Thoracic aorta (tissue), 2 donors: ENCODE measurements around the gene SLC6A3. TPM values are rescaled to one million over a fixed set of nuclear protein-coding genes. Genes with fewer than 3 reads are reported as not detected.

Experiments
- ATAC-seq: fragments of 150-250 bp; one replicate; pipeline ENCODE4 v1.8.0; 2017; ENCODE audit warnings: low read depth; ENCODE audit not compliant: insufficient number of reproducible peaks, low FRiP score
- DNase-seq: peaks from one replicate; pipeline ENCODE4 v3.0.0-alpha.2; 2020; ENCODE audit warnings: low spot score
- H3K27ac ChIP-seq, 2 donors: fragments of 200-600 bp; sonication (generic); 1 replicate in 1 of 2; 2 replicates in 1 of 2; pipeline ENCODE4 v1.5.1; 2016; ENCODE audit warnings: mild to moderate bottlenecking in 2 of 2, moderate library complexity in 2 of 2
- H3K27me3 ChIP-seq: fragments of 200-600 bp; sonication (generic); replicated peaks from 2 replicates; pipeline ENCODE4 v1.6.0; 2016; ENCODE audit warnings: mild to moderate bottlenecking; ENCODE audit not compliant: insufficient read depth
- H3K36me3 ChIP-seq: fragments of 200-600 bp; sonication (generic); one replicate; pipeline ENCODE4 v1.5.1; 2016
- H3K4me1 ChIP-seq, 2 donors: fragments of 200-600 bp; sonication (generic); 1 replicate in 1 of 2; 2 replicates in 1 of 2; pipeline versions ENCODE4 v1.5.1 to v1.6.0; 2016; ENCODE audit warnings: low read depth in 2 of 2, mild to moderate bottlenecking in 1 of 2; ENCODE audit not compliant: control insufficient read depth in 1 of 2
- H3K4me3 ChIP-seq: fragments of 200-600 bp; sonication (generic); 2 replicates; pipeline ENCODE4 v1.5.1; 2016; ENCODE audit warnings: mild to moderate bottlenecking
- H3K9me3 ChIP-seq: fragments of 200-600 bp; sonication (generic); 2 replicates; pipeline ENCODE4 v1.5.1; 2016
- CTCF ChIP-seq: fragments of 200-600 bp; sonication (generic); IDR thresholded peaks from one replicate; pipeline ENCODE4 v1.5.1; 2019; ENCODE audit warnings: antibody characterized with exemption
- total RNA-seq, 2 donors: library from RNA; depleted of rRNA; stranded (reverse); fragments of >200 nt; gene quantifications; one replicate each; pipeline versions ENCODE4 v1.1.0 to v1.2.3, GENCODE V29; 2016

The SLC6A3 gene
- total RNA-seq, 2 donors from 2014 or later, result 0.14 TPM; not detected in 1

DNA sequence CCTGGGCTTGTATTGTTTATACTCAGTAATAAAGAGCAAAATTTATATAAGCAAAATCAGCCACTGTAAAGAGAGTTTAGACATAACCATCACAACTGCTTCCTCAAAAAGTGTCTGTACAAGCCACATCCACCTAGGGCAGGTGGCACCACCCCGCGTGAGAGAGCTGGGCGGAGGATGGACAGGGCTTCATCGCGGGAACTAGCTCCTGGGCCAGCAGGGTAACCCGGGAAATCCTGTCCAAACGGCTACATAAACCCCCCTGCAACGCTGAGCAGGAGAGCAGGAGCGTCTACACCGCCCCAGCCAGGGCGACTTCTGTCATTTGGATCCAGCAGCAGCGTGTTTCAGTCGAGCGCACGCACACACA lies 1.3 kb downstream of the SLC6A3 start:
- Histone ChIP-seq H3K36me3 (no peaks in the 10 kb centered on the region), H3K27ac (no peak overlapping the region), H3K4me1 (peaks cover 0 to 11% of the 10 kb centered on the region in 2 donors), H3K27me3 (peaks cover 7% of the 10 kb centered on the region), H3K4me3 (no peak overlapping the region), H3K9me3 (no peaks in the 10 kb centered on the region)
- DNase-seq (no peak), ATAC-seq (no peak)
- no peak for TF ChIP-seq CTCF

- H3K4me1 ChIP-seq, result peaks cover 0 to 11% of the 10 kb centered on the region in 2 donors
- no peak overlapping the region for H3K4me3 ChIP-seq
- no peaks in the 10 kb centered on the region for H3K36me3 ChIP-seq
- no peak overlapping the region for H3K27ac ChIP-seq
- H3K27me3 ChIP-seq, result peaks cover 7% of the 10 kb centered on the region
- no peak for TF ChIP-seq CTCF
- DNase-seq (no peak), ATAC-seq (no peak)
- no peaks in the 10 kb centered on the region for H3K9me3 ChIP-seq
Measured at GRCh38 chr5:1443171-1443570, 2.1 kb downstream of the SLC6A3 start.

DNA sequence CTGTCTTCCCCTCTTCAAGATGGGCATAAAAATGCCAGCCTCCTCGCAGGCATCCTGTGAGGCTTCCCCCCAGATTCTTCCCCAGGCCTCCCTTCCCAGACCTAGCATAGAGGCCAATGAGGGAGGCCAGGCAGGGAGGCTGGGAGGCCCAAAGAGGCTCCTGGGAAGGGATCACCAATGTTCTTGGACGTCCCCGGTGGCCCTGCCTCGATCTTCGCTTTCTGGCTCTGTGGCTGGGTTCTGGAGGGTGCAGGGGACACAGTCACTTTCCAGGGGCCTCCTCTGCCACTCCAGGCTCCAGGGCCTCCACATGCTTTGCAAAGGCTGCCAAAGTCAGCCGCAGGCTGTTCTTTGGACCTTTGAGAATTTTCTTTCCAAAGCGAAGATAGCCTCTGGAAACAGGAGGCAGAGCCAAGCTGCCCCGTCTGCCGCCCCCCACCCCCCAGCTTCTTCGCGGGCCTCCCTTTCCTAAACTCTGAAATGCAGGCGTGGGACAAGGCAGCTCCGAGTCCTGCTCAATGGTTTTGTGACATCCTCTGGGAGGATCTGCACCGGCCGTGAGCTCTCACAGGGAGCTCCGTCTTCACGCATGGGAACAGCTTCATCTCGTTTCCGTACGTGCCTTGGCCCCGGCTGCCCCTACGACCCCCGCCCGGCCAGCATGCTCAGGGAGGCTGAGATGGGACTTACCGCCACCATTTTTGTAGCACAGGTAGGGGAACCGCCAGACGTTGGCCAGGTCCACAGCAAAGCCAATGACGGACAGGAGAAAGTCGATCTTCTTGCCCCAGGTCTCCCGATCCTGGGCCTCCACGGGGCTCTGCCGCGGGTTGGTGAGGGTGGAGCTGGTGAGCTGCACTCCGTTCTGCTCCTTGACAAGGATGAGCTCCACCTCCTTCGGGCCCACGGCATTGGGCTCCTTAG lies 2.8 kb downstream of the SLC6A3 start:
- no peak overlapping the region for H3K4me3 ChIP-seq
- H3K36me3 ChIP-seq, result no peaks in the 10 kb centered on the region
- no peak overlapping the region for H3K27ac ChIP-seq
- DNase-seq (no peak), ATAC-seq (no peak)
- H3K27me3 ChIP-seq, result peaks cover 7% of the 10 kb centered on the region
- H3K9me3 ChIP-seq, result no peaks in the 10 kb centered on the region
- no peak for TF ChIP-seq CTCF
- H3K4me1 ChIP-seq, result peaks cover 0 to 11% of the 10 kb centered on the region in 2 donors

DNA sequence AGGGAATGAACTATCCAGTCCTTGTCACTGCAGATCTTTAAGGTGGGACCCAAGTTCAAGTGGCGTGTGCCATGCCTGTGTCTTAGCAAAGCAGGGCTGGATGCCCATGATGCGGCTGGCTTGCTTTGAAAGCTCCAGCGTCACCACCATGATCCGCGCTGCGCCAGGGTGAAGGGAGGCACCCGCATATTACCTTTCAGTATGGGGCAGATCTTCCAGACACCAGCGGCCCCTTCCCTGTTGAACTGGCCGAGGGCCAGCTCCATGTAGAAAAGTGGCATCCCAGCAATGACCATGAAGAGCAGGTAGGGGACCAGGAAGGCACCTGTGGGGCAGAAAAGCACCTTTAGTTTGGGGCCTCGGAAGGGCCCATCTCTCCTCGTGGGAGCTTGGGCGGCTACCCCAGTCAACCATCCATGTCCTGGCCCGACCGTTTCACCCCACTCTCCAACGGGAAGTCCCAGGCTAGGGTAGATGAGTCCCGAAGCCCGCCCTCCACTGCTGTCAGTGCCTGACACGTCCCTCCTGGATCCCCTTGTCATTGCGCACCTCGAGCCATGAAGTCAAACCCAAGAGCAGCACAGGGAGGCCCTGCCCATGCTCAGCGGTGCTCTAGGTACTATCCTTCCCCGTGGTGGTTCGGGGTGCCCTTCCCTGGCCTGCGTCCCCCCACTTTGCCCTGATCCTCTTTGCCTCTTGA lies 3.9 kb downstream of the SLC6A3 start:
- no peak for TF ChIP-seq CTCF
- no peak for DNase-seq
- Histone ChIP-seq H3K9me3 (no peaks in the 10 kb centered on the region), H3K4me3 (no peak overlapping the region), H3K27ac (no peak overlapping the region), H3K36me3 (no peaks in the 10 kb centered on the region), H3K4me1 (peaks cover 0 to 11% of the 10 kb centered on the region in 2 donors), H3K27me3 (peaks cover 4% of the 10 kb centered on the region)
- no peak for ATAC-seq

- no peaks in the 10 kb centered on the region for H3K9me3 ChIP-seq
- H3K27me3 ChIP-seq, result peaks cover 4% of the 10 kb centered on the region
- H3K4me1 ChIP-seq, result peaks cover 0 to 8% of the 10 kb centered on the region in 2 donors
- DNase-seq (no peak), ATAC-seq (no peak)
- no peaks in the 10 kb centered on the region for H3K36me3 ChIP-seq
- no peak for TF ChIP-seq CTCF
- no peak overlapping the region for H3K27ac ChIP-seq
- H3K4me3 ChIP-seq, result no peak overlapping the region
Measured at GRCh38 chr5:1440098-1440493, 5.1 kb downstream of the SLC6A3 start.
